ENCODE data around the gene THBS2.

The THBS2 gene

DNA sequence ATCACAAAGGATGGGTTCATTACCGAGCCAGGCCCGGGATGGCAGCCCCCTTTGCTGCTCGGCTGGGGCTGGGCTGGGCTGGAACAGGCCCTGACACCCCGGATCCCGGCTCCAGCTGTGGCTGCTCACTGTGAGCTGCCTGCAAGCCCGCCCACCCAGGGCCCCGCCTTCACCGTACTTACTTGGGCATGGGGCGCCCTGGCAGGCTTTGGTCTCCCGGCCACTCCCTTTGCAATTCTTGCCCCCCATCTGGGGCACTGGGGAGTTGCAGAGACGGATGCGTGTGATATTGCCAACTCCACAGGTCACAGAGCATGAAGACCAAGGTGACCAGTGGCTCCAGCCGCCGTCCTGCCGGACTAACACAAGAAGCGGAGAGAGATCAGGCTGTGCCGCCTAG is 16.7 kb downstream of the THBS2 start:
- peaks cover 9 to 24% of the 10 kb centered on the region in 2 donors for H3K36me3 ChIP-seq (ENCODE audit: control insufficient read depth in 1 of 2, insufficient read depth in 2 of 2, low read length in 2 of 2)
- H3K27ac ChIP-seq (ENCODE audit: low read length): no peak overlapping the region
- no peaks in the 10 kb centered on the region for H3K4me1 ChIP-seq (ENCODE audit: control insufficient read depth in 1 of 2, insufficient read depth in 2 of 2, low read length in 2 of 2)
- H3K9me3 ChIP-seq (ENCODE audit: control insufficient read depth in 1 of 2, low read length in 2 of 2): no peaks in the 10 kb centered on the region
- no peak overlapping the region for H3K4me3 ChIP-seq (ENCODE audit: low read depth in 1 of 2, low read length in 2 of 2)
- no peaks in the 10 kb centered on the region for H3K27me3 ChIP-seq (ENCODE audit: low read depth, low read length)

DNA sequence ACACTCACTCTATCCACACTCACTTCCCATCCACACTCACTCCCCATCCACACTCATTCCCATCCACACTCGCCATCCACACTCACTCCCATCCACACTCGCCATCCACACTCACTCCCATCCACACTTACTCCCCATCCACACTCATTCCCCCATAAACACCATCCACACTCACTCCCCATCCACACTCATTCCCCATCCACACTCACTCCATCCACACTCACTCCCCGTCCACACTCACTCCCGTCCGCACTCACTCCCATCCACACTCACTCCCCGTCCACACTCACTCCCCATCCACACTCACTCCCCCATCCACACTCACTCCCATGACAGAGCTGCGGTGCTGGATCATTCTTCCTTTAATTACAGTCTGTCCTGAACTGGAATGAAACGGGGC is 17.1 kb downstream of the THBS2 start:
- H3K4me3 ChIP-seq (ENCODE audit: low read depth in 1 of 2, low read length in 2 of 2): no peak overlapping the region

DNA sequence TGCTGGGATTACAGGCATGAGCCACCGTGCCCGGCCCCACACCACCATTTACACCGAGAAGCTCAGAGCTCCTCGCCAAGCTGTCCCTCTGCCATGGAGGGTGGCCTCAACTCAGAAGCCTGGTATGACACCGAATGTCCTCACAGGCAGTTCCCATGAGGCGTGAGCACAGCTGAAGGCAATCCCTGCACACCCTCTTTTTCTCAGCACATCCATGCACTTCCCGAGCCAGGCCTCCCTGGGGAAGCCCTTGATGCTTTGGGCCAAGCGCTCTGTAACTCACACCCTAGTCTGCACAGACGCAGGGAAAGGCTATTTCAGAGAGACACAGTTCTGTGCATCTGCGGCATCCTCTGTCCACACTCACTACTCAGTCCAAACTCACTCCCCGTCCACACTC is 18.4 kb downstream of the THBS2 start:
- Histone ChIP-seq H3K4me1 (ENCODE audit: control insufficient read depth in 1 of 2, insufficient read depth in 2 of 2, low read length in 2 of 2) (no peaks in the 10 kb centered on the region), H3K4me3 (ENCODE audit: low read depth in 1 of 2, low read length in 2 of 2) (no peak overlapping the region), H3K27ac (ENCODE audit: low read length) (no peak overlapping the region), H3K27me3 (ENCODE audit: low read depth, low read length) (no peaks in the 10 kb centered on the region), H3K36me3 (ENCODE audit: control insufficient read depth in 1 of 2, insufficient read depth in 2 of 2, low read length in 2 of 2) (peaks cover 9 to 29% of the 10 kb centered on the region in 2 donors), H3K9me3 (ENCODE audit: control insufficient read depth in 1 of 2, low read length in 2 of 2) (no peaks in the 10 kb centered on the region)

More for the DNA sequence above, 17.1 kb downstream of the THBS2 start:
- peaks cover 9 to 29% of the 10 kb centered on the region in 2 donors for H3K36me3 ChIP-seq (ENCODE audit: control insufficient read depth in 1 of 2, insufficient read depth in 2 of 2, low read length in 2 of 2)
- no peaks in the 10 kb centered on the region for H3K4me1 ChIP-seq (ENCODE audit: control insufficient read depth in 1 of 2, insufficient read depth in 2 of 2, low read length in 2 of 2)
- no peaks in the 10 kb centered on the region for H3K9me3 ChIP-seq (ENCODE audit: control insufficient read depth in 1 of 2, low read length in 2 of 2)
- H3K27ac ChIP-seq (ENCODE audit: low read length): no peak overlapping the region
- H3K27me3 ChIP-seq (ENCODE audit: low read depth, low read length): no peaks in the 10 kb centered on the region

DNA sequence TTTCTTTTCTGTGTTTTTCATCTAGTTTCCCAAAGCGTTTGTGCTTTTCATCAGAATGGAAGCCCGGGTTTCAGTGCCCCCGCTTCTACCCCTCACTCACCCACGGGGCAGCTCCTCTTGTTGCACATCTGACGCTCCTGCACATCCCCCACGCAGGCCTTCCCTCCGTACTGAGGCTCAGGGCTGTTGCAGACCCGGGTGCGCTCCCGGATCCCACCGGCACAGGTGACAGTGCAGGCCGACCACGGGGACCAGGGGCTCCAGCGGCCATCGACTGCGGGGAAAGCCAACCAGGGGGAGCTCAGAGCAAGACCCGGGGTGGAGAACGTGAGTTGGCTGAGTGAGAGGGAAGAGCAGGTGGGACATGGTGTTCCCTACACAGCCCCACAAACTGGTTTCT is 19.0 kb downstream of the THBS2 start:
- H3K4me3 ChIP-seq (ENCODE audit: low read depth in 1 of 2, low read length in 2 of 2): no peak overlapping the region
- H3K4me1 ChIP-seq (ENCODE audit: control insufficient read depth in 1 of 2, insufficient read depth in 2 of 2, low read length in 2 of 2): no peaks in the 10 kb centered on the region
- no peaks in the 10 kb centered on the region for H3K9me3 ChIP-seq (ENCODE audit: control insufficient read depth in 1 of 2, low read length in 2 of 2)
- H3K36me3 ChIP-seq (ENCODE audit: control insufficient read depth in 1 of 2, insufficient read depth in 2 of 2, low read length in 2 of 2): peaks cover 9 to 29% of the 10 kb centered on the region in 2 donors
- H3K27ac ChIP-seq (ENCODE audit: low read length): no peak overlapping the region
- H3K27me3 ChIP-seq (ENCODE audit: low read depth, low read length): no peaks in the 10 kb centered on the region

DNA sequence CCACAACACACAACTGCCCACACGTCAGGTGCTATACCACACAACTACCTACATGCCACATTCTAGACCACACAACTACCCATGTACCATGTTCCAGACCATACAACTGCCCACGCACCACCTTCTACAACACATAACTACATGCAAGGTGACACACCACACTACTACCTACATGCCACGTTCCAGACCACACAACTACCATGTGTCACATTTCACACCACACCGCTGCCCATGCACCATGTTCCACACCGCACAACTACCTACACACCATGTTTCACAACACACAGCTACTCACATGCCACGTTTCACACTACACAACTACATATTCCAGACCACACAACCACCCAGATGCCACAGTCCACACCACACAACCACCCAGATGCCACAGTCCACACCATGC is 19.8 kb downstream of the THBS2 start:
- H3K4me1 ChIP-seq (ENCODE audit: control insufficient read depth in 1 of 2, insufficient read depth in 2 of 2, low read length in 2 of 2): no peaks in the 10 kb centered on the region
- H3K36me3 ChIP-seq (ENCODE audit: control insufficient read depth in 1 of 2, insufficient read depth in 2 of 2, low read length in 2 of 2): peaks cover 9 to 29% of the 10 kb centered on the region in 2 donors
- H3K4me3 ChIP-seq (ENCODE audit: low read depth in 1 of 2, low read length in 2 of 2): no peak overlapping the region
- H3K9me3 ChIP-seq (ENCODE audit: control insufficient read depth in 1 of 2, low read length in 2 of 2): no peaks in the 10 kb centered on the region
- H3K27ac ChIP-seq (ENCODE audit: low read length): no peak overlapping the region
- no peaks in the 10 kb centered on the region for H3K27me3 ChIP-seq (ENCODE audit: low read depth, low read length)

DNA sequence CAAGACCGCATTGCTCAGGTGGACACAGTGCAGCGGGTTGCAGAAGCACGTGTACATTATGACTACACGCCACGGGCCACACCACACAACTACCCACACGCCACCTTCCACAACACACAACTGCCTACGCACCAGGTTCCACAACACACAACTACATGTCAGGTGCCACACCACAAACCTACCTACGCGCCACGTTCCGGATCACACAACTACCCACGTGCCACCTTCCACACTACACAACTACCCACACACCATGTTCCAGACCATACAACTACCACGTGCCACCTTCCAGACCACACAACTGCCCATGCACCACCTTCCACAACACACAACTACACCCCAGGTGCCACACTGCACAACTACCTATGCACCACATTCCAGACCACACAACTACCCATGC is 20.5 kb downstream of the THBS2 start:
- Histone ChIP-seq H3K9me3 (ENCODE audit: control insufficient read depth in 1 of 2, low read length in 2 of 2) (no peaks in the 10 kb centered on the region), H3K36me3 (ENCODE audit: control insufficient read depth in 1 of 2, insufficient read depth in 2 of 2, low read length in 2 of 2) (peaks cover 9 to 29% of the 10 kb centered on the region in 2 donors), H3K4me1 (ENCODE audit: control insufficient read depth in 1 of 2, insufficient read depth in 2 of 2, low read length in 2 of 2) (no peaks in the 10 kb centered on the region), H3K27ac (ENCODE audit: low read length) (no peak overlapping the region), H3K4me3 (ENCODE audit: low read depth in 1 of 2, low read length in 2 of 2) (no peak overlapping the region), H3K27me3 (ENCODE audit: low read depth, low read length) (no peaks in the 10 kb centered on the region)

DNA sequence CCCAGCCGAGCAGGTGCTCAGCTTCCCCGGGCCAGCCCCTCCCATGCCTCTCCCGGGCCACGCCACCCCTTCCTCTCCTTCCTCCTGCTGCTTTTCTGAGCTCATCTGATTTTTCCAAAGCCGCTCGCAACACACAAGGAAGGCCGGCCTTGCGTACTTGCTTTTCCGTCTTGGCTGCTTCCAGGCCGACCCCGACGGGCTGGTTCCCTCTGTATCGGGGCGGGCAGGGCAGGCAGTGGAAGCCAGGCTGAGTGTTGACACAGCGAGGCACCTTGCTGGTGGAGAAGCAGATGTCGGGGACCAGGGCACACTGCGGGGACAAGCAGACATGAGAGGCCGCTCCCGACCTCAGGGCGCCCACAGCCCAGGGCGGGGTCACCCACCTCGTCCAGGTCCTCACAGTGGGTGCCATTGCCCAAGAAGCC is 21.1 kb downstream of the THBS2 start:
- no peak overlapping the region for H3K4me3 ChIP-seq (ENCODE audit: low read depth in 1 of 2, low read length in 2 of 2)
- peaks cover 9 to 33% of the 10 kb centered on the region in 2 donors for H3K36me3 ChIP-seq (ENCODE audit: control insufficient read depth in 1 of 2, insufficient read depth in 2 of 2, low read length in 2 of 2)
- H3K4me1 ChIP-seq (ENCODE audit: control insufficient read depth in 1 of 2, insufficient read depth in 2 of 2, low read length in 2 of 2): no peaks in the 10 kb centered on the region
- H3K27ac ChIP-seq (ENCODE audit: low read length): no peak overlapping the region
- no peaks in the 10 kb centered on the region for H3K9me3 ChIP-seq (ENCODE audit: control insufficient read depth in 1 of 2, low read length in 2 of 2)
- no peaks in the 10 kb centered on the region for H3K27me3 ChIP-seq (ENCODE audit: low read depth, low read length)

DNA sequence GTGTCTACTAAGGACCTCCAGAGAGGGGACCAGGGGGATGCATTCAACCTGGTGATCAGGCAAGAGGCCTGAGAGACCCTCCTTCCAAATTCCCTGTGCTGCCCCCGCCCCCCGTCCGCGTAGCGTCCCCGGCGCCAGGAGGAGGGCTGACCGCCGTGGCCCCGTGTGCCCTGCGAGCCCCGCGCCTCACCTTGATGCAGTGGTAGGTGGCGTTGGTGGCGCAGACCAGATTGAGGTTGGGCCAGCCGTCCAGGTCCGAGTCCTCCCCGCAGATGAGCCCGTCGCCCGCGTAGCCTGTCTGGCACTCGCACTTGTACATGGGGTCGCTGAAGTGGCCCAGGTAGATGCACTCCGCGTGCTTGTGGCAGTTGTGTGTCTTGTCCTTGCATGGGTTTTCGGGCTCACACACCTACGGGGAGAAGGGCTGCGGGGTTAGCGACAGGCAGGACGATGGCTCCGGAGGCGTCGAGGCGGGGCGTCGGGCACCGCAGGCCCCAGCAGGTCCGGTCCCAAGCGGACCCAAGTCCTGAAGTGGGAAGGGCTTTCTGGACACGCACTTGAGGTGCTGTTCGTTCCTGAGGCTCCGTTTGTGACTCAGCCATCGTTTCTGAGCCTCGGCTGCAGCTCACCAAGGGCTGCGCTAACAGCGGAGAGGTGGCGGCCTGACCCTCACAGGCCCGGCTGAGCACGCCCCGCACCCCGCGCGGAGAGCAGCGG is 21.7 kb downstream of the THBS2 start:
- Histone ChIP-seq H3K36me3 (ENCODE audit: control insufficient read depth in 1 of 2, insufficient read depth in 2 of 2, low read length in 2 of 2) (peaks cover 9 to 36% of the 10 kb centered on the region in 2 donors), H3K27ac (ENCODE audit: low read length) (no peak overlapping the region), H3K9me3 (ENCODE audit: control insufficient read depth in 1 of 2, low read length in 2 of 2) (no peaks in the 10 kb centered on the region), H3K4me3 (ENCODE audit: low read depth in 1 of 2, low read length in 2 of 2) (no peak overlapping the region), H3K4me1 (ENCODE audit: control insufficient read depth in 1 of 2, insufficient read depth in 2 of 2, low read length in 2 of 2) (no peaks in the 10 kb centered on the region), H3K27me3 (ENCODE audit: low read depth, low read length) (no peaks in the 10 kb centered on the region)

DNA sequence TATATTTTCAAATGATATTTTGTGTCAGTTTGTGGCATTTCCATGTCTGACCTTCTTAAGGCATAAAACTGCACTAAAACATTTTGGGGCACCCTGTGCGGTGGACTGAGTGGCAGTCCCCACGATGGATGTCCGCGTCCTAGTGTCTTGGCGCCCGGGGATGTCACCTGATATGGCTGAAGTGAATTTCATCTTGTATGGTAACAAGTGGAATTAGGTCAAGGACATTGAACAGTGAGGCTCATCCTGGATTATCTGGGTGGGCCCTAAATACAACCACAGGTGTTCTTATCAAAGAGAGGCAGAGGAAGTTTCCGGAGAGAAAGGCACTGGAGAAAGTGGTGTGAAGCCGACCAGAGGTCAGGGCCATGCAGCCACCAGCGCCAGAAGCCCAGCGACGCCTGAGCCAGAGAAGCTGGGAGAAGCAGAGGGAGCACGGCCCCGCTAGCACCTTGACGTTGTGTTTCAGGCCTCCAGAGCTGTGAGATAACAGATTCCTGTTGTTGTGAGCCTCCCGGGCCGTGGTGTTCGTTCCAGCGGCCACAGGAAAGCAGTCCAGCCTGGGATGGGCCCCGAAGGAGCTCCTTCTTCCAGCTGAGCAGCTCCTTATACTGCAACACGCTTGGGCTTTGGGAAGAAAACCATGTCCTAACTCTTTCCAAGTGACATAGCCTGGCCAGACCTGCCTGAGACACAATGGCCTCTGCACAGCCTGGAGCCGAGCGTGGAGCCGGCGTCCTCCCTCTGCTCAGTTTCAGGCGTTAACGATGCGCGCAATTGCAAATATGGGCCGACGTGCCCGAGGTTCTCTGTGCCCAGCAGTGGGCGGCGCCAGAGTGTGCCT is 22.5 kb downstream of the THBS2 start:
- Histone ChIP-seq H3K9me3 (ENCODE audit: control insufficient read depth in 1 of 2, low read length in 2 of 2) (no peaks in the 10 kb centered on the region), H3K4me1 (ENCODE audit: control insufficient read depth in 1 of 2, insufficient read depth in 2 of 2, low read length in 2 of 2) (no peaks in the 10 kb centered on the region), H3K27ac (ENCODE audit: low read length) (no peak overlapping the region), H3K27me3 (ENCODE audit: low read depth, low read length) (no peaks in the 10 kb centered on the region), H3K4me3 (ENCODE audit: low read depth in 1 of 2, low read length in 2 of 2) (no peak overlapping the region), H3K36me3 (ENCODE audit: control insufficient read depth in 1 of 2, insufficient read depth in 2 of 2, low read length in 2 of 2) (peaks cover 9 to 36% of the 10 kb centered on the region in 2 donors)

DNA sequence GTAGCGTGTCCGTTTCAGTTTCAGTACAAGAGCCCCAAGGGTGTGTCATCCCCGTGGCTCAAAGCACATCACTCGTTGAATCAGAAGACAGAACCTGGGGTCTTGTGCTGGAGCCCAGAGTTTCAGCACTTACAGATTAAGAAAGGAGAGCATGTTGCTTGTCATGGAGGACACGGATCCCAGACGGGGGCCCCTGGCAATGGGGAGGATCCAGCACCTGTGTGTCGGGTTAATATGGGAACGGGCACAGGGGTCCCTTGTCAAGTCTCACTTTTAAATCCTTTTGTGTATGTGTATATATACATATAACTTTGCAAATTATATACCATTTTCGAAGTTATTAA is 23.4 kb downstream of the THBS2 start:
- no peak overlapping the region for H3K4me3 ChIP-seq (ENCODE audit: low read depth in 1 of 2, low read length in 2 of 2)
- H3K27ac ChIP-seq (ENCODE audit: low read length): peak overlapping the region; percentile 27
- no peaks in the 10 kb centered on the region for H3K9me3 ChIP-seq (ENCODE audit: control insufficient read depth in 1 of 2, low read length in 2 of 2)
- no peaks in the 10 kb centered on the region for H3K27me3 ChIP-seq (ENCODE audit: low read depth, low read length)
- peaks cover 9 to 36% of the 10 kb centered on the region in 2 donors for H3K36me3 ChIP-seq (ENCODE audit: control insufficient read depth in 1 of 2, insufficient read depth in 2 of 2, low read length in 2 of 2)
- H3K4me1 ChIP-seq (ENCODE audit: control insufficient read depth in 1 of 2, insufficient read depth in 2 of 2, low read length in 2 of 2): no peaks in the 10 kb centered on the region

DNA sequence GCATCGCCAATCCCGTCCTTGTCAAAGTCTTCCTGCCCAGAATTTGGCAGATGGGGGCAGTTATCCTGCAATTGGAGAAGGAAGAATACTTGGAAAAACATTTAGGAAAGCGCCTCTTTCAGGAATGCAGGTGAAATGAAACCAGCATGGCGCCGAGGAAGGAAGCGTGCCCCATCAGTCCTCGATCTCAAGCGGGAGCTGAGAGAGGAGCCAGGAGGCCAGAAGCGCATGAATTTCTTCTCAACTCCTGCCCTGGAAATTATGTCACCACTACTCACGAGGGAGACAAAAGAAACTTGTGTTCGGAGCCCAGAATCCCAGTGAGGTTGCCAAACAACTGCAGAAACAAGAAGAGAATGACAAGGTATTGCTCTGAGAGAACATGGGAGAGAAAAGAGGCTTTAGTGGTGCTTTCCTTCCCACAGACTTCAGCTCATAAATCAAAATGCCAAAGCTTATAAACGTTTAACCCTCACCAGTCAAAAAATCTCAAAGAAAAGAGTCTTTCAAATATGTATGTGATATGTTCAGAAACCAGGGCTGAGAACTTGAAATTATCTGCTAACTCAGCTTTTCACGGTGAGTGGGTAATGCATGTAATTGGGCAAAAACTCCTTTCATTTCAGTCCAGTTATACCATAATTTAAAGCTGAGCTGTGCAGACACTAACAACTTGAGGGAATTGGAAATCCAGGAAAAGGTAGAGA is 23.9 kb downstream of the THBS2 start:
- H3K36me3 ChIP-seq (ENCODE audit: control insufficient read depth in 1 of 2, insufficient read depth in 2 of 2, low read length in 2 of 2): peaks cover 9 to 36% of the 10 kb centered on the region in 2 donors
- no peaks in the 10 kb centered on the region for H3K9me3 ChIP-seq (ENCODE audit: control insufficient read depth in 1 of 2, low read length in 2 of 2)
- no peaks in the 10 kb centered on the region for H3K4me1 ChIP-seq (ENCODE audit: control insufficient read depth in 1 of 2, insufficient read depth in 2 of 2, low read length in 2 of 2)
- H3K27ac ChIP-seq (ENCODE audit: low read length): peak overlapping the region; percentile 27
- no peaks in the 10 kb centered on the region for H3K27me3 ChIP-seq (ENCODE audit: low read depth, low read length)
- no peak overlapping the region for H3K4me3 ChIP-seq (ENCODE audit: low read depth in 1 of 2, low read length in 2 of 2)

All from muscle layer of duodenum (tissue), 2 donors.